NCI-H748 (cell line): Measurements from ENCODE around the gene MRGPRE.

Experiments
- DNase-seq: peaks from one replicate; lab custom pipeline; 2025; ENCODE audit not compliant: unreplicated experiment; lab: John Stamatoyannopoulos, UW

MRGPRE gene

DNA sequence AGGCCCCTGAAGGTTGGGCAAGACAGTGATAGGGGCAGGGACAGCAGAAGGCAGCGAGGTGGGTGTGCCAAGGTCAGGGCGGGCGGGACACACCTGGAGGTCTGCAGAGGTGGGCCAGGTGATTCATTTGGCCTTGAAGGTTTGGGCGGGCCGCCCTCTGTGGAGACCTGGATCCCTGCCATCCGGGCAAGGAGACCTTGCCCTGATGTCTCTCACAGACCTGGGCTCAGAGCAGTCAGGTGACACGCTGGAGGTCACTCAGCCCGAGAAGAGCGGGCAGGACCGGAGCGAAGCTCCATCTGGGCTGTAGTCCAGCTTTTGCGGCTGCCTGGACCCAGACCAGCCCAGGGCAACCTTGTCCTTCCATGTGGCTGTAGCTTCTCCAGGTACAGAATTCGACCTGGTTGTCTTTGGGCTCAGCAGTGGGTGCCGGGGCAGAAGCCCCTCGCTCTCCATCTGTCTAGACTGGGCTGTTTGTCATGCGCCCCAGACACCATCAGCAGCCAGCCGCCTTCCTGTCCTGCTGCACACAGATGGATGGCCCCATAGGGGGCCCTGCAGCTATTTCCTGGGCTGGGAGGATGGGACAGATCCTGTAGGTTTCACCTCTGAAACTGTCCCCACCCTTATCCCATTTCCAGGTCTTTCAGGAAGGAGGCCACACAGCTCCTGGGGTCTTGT, 16.7 kb downstream of the MRGPRE start:
- no peak for DNase-seq

GRCh38 chr11:3214420-3214699, 17.9 kb downstream of the MRGPRE start:
- no peak for DNase-seq

DNA sequence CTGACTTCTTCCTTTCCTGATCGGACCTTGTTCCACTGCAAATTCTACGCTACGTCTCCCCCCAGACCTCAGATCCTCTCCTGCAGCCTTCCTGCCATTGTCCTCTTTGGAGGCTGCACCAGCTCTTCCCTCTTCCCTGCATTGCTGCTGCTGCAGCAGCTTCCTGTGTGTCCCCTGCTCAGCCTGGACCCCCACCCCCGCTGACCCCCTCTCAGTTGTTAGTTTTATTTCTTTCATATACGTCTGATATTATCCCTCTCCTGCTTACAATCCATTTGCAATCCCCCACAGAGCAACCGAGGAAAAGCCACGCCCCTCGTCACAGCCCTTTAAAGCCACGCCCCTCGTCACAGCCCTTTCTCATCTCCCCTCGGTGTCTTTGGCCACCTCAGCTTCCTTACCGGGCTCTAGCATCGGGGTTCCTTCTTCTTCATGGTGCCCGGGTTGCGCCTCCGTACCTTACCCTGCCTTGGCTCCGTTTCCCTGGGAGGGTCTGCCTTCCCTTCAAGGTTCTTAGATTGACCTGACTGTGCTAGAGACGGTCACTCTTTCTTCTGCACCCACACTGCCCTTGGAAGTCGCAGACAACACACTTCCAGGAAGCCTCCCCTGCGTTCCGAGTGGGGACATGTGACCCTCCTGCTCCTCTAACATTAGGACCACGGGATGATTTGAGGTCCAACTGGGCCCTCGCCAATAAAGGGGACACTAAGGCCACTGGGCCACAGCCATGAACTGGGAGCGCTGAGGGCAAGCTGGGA, 18.4 kb downstream of the MRGPRE start:
- peak; percentile 28 for DNase-seq

- no peak for DNase-seq
Measured at GRCh38 chr11:3208272-3208671, 23.9 kb downstream of the MRGPRE start.

DNA sequence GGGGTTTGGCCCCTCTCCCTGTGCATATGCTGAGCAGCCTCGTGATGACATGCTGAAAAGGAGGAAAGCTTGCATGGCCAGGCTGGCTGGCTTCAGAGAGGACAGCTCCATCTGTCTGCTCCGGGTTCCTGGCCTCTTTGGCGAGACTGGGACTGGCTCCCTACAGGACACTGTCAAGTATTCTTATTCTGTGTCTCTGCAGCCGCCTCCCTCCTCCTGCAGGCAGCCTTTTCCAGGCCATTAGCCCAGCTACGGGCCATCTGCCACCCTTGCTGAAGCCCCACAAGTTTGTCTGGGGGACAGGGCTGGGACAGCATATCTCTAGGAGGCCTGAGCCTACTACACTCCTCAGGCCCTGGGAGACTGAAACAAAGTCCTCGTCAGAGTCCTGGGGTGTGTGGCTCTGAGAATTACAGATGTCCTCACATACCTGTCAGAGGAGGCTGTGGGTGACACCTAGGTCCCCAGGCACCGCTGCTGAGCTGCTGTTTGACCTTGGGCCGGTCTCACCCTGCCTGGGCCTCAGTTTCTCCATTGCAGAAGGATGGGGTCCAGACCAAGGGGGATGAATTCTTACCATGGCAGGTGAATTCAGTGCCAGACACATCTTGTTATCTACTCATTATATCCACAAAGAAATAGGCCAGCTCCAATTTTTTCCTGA, 24.6 kb downstream of the MRGPRE start:
- DNase-seq = no peak

GRCh38 chr11:3206922-3207204, 25.4 kb downstream of the MRGPRE start:
- no peak for DNase-seq

- DNase-seq = no peak
Measured at GRCh38 chr11:3206156-3206921, 25.9 kb downstream of the MRGPRE start.

DNA sequence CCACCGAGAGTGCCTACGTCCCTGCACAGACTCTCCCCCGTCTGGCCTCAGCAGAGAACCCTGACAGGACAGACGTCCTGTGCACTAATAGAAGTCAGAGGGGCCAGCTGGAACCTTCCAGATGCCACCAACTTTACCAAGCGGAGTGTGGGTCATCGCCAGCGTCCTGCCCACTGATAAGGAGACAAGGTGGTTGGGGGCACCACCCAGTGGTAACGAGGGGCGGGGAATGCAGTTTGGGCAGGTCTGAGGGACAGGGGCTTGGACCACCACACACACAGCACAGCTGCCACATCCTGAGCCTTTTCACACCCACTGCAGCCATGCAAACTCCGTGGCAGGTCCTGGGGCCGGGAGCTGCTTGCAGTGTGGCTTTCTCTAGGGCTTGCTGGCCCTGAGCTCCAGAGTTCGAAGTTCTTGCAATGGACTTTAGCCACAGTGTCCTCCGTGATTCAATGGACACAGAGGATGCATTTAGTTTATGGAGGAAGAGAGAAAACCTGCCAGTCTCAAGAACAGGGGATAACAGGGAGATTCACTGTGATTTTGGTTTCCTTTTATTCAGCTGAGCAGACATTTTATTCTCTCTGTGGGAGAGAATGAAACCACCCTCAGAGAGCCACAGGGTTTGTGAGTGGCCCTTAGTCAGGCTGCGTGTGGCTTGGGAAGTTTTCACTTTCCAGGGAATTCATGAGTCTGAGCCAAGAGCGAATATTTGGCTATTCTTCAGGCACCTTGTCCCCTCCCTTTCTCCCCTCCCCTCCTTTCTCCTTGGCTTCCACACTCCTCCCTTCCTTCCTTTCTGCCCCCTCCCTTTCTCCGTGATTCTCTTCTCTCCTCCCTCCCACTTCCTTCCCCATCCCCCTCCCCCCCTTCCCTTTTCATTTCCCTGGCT, 26.7 kb downstream of the MRGPRE start:
- DNase-seq = no peak

- DNase-seq = no peak
Measured at GRCh38 chr11:3204141-3205015, 27.8 kb downstream of the MRGPRE start.

GRCh38 chr11:3203221-3204043, 28.8 kb downstream of the MRGPRE start:
- peak; percentile 78 for DNase-seq

DNA sequence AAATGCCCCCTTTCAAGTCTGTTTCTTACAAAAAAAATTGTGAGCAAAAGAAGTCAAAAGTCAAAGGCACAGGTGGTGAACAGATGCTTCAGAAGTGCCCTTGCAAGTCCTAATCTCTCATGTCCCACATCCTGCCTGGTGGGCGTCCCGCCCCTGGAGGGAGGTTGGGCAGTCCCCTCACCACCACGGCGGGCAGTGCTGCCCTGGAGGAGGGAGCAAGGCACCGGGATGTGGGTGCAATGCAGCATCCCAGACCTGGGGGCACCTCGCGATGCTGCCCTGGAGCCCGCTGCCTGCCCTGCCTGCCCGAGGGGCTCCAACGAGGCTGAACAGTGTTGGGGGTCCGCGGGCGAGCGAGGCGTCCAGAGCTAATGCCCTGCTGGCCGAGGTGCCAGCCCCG, 29.5 kb downstream of the MRGPRE start:
- DNase-seq = no peak

GRCh38 chr11:3202305-3202704, 29.9 kb downstream of the MRGPRE start:
- DNase-seq = no peak

- DNase-seq = no peak
Measured at GRCh38 chr11:3201677-3202181, 30.5 kb downstream of the MRGPRE start.

DNA sequence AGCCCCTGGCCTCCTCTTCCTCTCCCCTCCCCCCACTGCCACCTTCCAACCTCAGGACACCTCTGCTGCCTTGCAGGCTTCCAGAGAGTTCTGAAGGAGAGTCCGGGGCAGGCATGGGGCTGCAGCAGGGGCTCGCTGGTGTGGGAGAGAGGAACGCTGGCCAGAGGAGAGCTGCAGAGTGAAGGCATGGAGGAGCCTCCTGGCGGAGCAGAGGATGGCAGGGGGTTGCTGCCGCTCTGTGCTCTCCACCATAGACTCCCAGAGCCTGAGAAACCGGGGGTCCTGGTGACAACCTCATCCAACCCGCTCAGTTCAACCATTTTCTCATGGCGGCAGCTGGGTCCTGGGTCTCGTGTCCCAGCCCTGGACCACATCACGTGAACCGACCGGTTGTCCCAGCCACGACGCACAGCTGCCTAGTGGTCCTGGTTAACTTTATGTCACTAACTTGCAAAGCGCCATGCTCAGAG, 31.1 kb downstream of the MRGPRE start:
- no peak for DNase-seq

- DNase-seq = no peak
Measured at GRCh38 chr11:3200388-3201111, 31.7 kb downstream of the MRGPRE start.

DNA sequence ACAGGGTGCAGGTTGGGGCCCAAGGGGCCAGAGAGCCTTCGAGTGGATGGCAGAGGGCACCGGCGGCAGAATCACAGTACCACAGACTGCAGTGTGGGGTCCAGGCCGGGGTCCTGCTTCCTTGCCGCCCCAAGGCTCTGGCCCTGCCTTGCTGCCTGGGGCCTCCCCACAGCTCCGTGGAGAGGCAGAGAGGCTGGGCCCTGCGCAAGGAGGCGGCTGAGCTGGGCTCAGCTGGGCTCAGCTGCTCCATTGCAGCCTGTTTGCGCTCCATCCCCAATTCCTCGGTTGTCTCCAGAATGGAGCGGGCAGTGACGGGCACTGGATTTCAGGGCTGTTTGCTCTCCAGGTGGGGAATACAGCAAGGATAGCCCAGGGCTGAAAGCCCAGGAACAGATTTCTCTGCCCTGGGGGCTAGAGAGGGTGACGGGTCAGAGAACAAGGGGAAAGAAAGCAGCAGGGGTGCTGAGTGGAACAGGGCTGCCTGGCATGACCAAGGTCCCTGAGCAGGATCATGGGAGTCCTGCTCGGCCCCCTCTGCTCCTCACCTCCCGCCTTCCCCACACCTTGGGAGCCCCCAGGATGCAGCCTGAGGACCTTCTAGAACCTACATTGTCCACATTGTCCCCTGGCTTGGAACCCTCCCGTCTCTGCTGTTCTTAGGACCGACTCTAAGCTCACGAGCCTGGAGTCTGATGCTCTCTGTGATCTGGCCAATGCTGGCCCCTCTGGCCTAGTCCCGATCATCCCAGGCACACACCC, 32.5 kb downstream of the MRGPRE start:
- no peak for DNase-seq

GRCh38 chr11:3198815-3199214, 33.4 kb downstream of the MRGPRE start:
- no peak for DNase-seq
